GM21717 (cell line): Measurements from ENCODE around the gene SLC66A2.
"Not testable (repeated sequence)": the region's sequence is repeated elsewhere in the genome, so short reads cannot be mapped to it uniquely, and the experiment has no call there.

ENCODE experiments used
- ATAC-seq: cut with Tn5 transposase; IDR thresholded peaks from one replicate; pipeline ENCODE4 v1.9.1; 2021; ENCODE audit warnings: mild to moderate bottlenecking, moderate library complexity; ENCODE audit not compliant: unreplicated experiment

Gene SLC66A2

DNA sequence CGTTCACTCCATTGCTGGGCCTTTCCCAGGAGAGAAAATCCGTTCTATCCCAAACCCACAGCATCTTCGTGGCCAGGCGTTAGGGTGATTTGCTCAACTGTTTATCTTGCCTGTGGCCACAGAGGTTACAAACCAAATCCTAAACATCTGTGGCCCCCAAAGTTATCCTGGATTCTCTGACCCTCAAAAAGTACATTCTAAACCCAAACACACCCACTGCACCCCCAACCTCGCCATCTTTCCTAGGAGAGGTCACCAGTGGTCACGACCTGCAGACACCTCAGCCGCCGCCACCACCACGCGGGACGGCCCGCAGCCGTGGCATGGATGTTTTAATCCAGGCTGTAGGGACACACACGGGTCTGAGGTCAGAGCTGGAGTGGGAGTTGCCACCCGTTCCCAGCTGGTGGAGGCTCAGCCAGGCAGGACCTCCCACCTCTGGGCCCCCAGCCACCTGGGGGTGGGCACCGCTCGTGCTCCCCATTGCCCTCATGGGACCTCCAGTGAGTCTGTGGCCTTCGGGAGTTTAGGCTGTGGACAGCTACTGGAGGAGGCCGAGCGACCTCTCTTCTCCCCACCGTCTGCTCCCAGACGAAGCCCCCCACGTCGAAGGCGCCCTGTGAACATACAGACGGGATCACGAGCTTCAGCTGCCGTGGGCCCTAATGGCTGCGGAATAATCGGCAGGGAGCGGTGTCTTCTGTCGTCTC is 81.7 kb downstream of the SLC66A2 start:
- ATAC-seq: no peak

DNA sequence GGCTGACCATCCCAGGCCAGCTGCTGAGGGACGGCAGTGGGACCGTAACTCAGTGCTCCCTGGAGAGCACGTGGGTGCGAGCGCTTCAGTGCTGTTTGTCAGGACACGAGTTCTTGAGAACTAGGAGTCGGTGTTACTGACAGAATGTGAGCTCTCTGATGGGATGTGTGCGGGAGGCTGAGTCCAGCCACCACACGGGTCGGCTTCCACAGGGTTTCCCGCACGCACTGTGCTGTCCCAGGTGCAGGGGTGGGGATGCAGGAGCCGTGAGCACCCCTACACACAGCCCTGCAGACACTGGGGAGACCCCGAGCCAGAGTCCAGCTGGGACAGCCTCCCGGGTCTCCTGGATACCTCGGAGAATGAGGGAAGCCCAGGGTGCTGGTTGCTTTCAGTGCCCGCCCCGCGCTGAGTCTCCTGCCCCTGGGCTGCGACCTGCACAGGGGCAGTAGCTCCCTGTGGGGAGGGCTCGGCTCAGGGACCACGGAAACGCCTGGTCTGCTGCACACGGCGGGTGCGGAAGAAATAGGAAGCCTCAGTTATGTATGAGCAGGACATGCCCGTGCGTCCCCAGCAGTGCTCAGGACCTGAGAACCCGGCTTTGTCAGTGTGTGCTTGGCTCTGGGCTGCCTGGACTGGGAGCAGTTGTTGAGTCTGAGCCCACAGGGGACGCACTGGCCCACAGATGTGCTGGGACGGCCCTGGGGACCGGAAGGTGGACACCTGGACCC is 82.5 kb downstream of the SLC66A2 start:
- no peak for ATAC-seq

DNA sequence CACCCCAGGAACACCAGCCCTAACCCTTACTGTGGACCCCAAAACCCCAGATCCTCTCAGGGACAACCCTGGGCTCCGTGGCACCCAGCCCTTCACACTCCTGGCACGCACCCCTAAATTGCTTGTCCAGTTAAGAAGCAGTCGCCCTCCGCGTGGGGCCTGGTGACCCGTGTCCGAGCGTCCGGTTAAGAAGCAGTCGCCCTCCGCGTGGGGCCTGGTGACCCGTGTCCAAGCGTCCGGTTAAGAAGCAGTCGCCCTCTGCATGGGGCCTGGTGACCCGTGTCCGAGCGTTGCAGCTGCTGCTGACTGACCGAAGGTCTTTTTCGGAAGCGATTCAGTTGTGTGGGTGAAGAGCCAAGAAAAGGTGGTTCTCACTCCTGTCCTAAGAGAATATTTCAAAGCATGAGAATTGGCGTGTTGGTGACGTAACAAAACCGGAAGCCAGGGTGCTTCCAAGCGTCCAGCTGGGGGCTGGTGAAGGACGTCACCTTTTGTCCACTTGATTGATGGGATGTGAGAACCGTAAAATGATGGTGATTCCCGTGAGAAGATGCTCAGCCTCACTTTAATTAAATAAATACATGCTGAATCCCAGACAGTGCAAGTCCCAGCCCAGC is 83.2 kb downstream of the SLC66A2 start:
- no peak for ATAC-seq

DNA sequence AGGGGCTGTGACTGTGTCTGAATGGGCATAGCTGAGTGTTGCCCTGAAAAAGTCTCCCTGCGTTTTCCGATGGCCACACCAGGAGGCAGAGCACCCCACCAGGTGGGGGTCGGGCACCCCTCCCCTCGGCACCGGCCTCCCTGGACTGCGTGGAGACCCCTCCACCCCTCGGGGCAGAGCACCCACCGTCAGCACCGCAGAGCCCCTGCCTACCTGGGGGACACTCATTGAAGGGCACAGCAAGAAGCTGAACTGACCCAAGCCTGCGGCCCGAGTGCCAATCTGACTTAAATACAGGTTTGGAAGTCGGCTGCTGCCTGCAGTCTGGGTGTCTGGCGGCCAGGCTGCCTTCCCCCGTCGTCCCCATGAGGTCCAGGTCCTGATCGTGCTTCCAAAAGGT is 83.8 kb downstream of the SLC66A2 start:
- ATAC-seq: no peak

DNA sequence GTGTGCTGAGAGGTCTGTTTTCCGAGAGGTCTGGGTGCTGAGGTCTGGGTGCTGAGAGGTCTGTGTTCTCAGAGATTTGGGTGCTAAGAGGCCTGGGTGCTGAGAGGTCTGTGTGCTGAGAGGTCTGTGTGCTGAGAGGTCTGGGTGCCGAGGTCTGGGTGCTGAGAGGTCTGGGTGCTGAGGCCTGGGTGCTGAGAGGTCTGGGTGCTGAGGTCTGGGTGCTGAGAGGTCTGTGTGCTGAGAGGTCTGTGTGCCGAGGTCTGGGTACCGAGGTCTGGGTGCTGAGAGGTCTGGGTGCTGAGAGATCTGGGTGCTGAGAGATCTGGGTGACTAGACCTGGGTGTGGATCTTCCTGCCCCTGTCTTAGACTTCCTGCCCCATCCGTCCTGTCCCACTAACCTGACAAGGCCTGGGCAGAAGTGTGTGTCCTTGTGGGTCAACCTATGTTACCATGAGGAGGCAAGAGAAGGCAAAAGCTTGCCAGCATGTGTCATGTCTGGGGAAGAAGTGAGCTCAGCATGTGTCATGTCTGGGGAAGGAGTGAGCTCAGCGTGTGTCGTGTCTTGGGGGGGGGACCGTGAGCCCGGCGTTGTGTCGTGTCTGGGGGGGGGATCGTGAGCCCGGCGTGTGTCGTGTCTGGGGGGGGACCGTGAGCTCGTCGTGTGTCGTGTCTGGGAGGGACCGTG is 84.4 kb downstream of the SLC66A2 start:
- ATAC-seq: no peak

DNA sequence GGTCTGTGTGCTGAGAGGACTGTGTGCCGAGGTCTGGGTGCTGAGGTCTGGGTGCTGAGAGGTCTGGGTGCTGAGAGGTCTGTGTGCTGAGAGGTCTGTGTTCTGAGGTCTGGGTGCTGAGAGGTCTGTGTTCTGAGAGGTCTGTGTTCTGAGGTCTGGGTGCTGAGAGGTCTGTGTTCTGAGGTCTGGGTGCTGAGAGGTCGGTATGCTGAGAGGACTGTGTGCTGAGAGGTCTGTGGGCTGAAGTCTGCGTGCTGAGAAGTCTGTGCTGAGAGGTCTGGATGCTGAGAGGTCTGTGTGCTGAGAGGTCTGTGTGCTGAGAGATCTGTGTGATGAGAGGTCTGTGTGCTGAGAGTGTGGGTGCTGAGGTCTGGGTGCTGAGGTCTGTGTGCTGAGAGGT is 85.5 kb downstream of the SLC66A2 start:
- ATAC-seq: not testable (repeated sequence)

DNA sequence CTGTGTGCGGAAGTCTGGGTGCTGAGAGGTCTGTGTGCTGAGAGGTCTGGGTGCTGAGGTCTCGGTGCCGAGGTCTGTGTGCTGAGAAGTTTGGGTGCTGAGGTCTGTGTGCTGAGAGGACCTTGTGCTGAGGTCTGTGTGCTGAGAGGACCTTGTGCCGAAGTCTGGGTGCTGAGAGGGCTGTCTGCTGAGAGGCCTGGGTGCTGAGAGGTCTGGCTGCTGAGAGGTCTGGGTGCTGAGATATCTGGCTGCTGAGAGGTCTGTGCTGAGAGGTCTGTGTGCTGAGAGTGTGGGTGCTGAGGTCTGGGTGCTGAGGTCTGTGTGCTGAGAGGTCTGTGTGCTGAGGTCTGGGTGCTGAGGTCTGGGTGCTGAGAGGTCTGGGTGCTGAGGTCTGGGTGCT is 86.5 kb downstream of the SLC66A2 start:
- not testable (repeated sequence) for ATAC-seq

DNA sequence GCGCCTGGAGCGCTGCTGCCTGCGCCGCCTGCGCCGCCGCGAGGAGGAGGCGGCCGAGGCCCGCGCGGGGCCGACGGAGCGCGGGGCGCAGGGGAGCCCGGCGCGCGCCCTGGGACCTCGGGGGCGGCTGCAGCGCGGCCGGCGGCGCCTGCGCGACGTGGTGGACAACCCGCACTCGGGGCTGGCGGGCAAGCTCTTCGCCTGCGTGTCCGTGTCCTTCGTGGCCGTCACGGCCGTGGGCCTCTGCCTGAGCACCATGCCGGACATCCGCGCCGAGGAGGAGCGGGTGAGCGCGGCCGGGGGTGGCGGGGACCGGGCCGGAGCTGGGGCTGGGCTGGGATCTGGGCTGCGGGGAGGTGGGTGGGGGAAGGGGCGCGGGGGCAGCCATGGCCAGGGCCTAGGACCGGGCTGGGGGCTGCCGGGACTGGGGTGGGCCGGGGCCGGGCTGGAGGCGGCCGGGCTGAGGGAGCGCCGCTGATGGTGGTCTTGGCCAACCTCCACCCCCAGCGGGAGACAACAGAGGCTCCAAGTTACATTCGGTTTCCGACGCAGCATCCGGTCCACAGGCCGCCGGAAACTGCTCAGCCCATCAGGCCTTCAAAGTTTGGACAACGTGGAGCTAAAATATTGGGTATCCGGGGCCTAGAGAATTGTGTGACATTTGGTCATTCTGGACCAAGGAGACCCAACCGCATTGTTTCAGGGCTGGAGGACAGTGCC is 87.3 kb downstream of the SLC66A2 start:
- ATAC-seq: no peak

DNA sequence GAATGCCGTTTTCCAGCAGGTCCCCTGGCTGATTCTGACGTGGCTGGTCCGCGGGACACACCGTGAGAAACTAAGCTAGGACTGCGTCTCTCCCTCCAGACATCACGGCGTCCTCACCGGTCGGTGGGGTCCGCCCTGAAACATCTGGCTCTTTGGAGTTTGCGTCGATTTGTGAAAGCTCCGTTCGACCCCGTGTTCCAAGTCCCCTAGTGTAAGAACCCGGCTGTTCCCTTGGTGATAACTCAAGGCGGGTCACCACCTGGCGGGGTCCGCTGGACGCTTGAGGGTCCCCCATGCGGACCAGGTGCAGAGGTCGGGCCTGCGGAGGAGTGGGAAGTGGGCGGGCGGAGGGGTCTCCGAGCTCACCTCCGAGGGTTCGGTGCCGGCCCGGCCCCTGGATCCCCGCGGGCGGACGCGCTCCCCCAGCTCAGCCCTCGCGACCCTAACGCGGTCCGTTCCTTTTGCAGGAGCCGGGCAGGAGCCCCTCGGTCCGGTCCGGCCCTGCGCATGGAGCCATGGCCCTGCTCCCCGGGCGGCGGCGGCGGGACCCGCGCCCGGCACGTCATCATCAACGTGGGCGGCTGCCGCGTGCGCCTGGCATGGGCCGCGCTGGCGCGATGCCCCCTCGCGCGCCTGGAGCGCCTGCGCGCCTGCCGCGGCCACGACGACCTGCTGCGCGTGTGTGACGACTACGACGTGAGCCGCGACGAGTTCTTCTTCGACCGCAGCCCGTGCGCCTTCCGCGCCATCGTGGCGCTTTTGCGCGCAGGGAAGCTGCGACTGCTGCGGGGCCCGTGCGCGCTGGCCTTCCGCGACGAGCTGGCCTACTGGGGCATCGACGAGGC is 88.1 kb downstream of the SLC66A2 start:
- no peak for ATAC-seq

DNA sequence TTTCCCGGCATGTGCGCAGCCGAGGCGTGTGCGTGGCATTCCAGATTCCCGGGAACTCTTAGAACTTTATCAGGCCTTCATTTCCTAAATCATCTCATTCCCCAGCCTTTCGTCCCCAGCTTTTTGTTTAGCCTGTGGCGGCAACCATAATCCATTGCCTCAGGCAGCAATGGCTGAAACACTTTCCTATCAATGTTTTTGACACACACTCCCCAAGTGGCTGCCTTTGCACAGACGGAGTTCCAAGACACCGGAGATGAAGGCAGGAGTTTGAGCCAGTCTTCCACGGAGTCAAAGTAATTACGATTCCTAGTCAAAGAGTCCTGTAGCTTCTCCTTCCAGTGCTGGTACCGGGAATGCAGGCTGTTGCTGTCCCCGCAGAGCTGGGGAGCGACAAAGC is 88.9 kb downstream of the SLC66A2 start:
- no peak for ATAC-seq

DNA sequence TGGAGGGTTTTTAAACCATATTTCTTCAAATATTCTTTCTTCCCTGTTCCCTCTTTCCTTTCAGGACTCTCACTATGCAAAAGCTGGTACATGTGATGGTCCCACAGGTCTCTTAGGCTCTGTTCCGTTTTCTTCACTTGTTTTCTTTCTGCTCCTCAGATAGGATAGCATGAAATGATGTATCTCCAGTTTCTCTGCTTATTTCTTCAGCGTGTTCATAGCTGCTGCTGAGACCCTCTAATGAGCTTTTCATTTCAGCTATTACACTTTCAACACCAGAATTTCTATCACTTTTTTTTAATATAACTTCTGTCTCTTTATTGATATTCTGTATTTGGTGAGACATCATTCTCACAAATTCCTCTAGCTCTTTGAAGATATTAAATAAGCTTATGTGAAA is 89.8 kb downstream of the SLC66A2 start:
- ATAC-seq: no peak

DNA sequence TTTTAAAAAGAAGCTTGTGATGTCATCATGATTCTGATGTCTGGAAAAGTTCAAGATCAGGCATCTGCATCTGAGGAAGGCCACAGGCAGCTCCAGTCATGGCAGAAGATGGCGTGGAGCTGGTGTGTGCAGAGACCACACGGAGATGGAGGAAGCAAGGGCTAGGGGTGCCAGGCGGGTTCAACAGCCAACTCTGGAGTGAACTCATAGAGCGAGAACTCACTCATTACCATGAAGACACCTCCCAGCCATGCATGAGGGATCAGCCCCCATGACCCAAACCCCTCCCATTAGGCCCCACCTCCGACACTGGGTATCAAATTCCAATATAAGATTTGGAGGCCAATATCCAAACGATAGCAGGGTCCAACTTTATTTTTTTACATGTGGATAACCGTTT is 92.1 kb downstream of the SLC66A2 start:
- no peak for ATAC-seq

DNA sequence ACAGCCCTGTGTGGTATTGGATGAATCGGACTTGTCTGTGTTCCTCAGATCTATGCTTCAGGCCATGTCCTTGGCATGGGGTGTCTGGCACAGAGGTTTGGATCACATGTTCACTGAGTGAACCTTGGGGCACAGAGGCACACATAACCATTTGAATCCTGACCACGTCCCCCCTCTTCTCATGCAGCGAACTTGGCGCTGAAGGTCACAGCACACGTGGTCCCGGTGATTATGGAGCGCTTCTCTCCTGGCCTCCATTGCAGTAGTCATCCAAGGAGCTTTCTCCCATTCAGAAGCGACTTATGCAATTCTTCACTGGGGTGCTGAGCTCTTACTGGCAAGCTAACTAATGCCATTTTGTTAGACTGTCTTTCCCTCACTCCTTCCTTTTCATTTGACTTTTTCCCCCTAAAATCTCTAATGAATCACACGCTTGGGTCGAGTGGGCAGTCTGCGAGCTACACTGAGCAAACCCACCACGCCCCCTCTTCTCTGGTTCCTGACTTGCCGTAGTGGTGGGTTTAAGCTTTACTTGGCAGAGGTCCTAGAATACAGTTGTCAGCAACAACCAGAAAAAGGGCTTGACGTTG is 94.3 kb downstream of the SLC66A2 start:
- no peak for ATAC-seq

DNA sequence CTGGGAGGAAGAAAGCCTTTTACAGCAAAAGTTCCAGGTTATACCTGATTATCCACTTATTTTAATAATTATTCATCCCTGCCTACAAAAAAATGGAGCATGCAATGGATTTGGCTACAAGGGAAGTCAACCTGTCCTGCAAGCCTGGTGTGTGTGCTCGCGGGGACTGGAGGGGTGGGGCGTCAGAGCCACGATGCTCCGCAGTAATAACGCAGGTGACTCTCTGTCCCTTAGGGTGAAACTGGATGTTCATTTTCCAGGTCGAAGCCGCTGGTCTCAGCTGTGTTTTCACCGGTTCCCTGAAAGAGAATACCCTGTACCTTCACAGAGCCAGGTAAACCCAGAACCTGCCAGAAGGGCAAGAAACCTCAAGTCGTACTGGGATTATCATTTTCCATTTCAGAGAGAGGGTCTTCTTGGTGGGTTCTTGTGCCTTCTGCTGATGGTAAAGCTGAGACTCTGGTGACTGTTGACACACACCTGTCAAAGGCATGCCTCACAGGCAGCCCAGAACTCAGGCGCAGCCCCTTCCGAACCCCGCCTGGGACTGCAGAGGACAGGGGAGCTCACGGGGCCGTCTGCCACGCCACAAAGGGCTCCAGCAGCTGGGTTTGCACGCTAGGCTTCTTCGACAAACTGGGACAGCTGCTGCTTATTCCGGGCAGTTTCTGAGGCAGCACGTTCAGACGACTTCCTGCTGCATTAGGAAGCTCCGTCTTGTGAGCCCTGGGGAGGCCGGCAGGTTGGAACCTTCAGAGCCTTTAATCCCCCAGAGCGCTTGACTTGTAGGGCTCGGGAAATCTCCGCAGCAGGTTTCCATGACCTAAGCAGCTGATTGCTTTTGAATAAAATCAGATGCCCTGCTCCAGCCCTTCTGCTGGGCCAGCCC is 95.1 kb downstream of the SLC66A2 start:
- ATAC-seq: no peak

DNA sequence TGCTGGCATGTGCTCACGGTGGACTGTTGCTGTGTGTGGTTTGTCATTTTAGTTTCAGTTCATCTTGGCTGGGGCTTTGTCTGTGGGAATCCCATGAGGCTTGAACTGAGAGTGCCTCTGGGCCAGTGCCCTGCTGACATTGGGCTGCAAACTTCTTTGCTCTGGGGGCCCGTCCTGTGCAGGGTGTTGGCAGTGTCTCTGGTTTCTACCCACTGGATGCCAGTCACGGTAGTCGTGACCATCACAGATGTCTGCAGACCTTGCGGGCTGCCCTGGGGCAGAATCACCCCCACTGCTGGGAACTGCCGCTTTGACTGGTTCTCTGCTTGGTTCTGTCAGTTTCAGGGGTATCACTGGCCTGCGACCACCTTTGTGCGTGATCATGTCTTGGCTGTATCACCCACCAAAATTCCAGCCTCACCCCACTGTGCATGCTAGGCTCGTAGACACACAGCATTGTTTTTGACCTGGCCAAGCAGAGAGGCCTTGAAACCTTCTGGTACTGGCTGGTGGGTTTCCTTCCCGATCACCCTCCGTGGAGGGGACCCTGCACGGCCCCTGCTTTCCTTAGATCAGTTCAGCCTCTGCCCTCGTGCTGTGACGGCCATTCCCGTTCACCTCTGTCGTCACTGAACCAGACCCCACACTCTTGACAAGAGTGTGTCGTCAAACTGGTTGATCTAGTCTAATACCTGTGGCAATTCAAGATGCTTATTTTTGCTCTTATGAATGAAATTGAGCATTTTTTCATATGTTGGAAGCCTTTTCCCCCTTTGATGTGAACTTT is 96.1 kb downstream of the SLC66A2 start:
- ATAC-seq: no peak

DNA sequence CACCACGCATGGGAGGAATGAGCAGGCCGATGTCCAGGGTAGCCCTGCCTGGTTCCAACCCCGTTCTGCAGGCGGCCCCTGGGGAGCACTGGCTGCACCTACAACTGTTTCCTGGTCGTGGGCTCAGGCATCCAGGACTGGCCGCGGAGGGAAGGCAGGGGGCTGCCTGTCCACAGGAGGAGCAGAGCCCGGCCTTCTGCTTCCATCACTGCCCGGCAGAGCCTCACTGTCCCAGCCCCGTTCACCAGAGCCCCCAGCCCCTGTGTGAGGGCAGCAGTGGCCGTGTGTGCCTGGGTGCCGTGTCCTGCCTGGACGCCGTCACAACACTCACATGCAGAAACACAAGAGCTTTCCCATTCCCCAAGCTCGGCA is 97.5 kb downstream of the SLC66A2 start:
- no peak for ATAC-seq

DNA sequence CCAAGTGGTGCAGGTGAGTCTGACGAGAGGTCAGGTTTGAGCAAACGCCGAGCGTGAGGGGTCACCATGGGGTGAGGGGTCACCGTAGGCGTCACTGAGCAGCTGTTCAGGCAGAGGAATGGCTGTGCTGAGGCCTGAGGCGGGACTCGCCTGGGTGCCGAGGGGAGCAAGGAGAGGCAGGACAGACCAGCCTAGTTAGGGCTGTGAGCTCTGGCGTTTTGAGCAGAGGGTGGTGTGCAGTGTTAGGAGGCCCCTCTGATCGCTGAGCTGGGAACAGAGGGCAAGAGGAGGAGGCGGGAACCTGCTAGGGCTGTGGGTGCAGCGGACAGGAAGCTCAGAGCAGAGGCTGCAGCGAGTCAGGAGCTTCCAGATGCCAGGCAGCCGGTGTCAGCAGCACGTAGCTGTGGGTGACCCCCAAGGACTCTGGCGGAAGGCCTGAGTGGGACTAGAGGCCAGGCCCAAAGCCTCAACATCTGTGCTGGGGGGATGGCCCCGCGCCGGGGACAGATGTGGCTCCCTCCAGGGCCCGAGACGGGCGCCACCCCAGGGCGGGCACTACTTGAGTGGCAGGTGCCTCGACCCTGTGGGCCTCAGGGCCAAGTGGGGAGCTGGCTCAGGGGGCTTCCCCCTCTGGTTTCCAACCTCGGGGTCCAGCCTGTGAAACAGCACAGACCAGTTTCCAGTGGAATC is 98.0 kb downstream of the SLC66A2 start:
- ATAC-seq: no peak
